ENCODE measurements around the gene RAB34. TPM values are rescaled to one million over a fixed set of nuclear protein-coding genes. Genes with fewer than 3 reads are reported as not detected.

Gene RAB34
- total and polyA plus RNA-seq, 9 of the 15 experiments (the other 6 are each of a cell fraction or from before 2014, with no cell fraction given): 0.07 to 3.8 (median 0.46) TPM; not detected in 1

DNA sequence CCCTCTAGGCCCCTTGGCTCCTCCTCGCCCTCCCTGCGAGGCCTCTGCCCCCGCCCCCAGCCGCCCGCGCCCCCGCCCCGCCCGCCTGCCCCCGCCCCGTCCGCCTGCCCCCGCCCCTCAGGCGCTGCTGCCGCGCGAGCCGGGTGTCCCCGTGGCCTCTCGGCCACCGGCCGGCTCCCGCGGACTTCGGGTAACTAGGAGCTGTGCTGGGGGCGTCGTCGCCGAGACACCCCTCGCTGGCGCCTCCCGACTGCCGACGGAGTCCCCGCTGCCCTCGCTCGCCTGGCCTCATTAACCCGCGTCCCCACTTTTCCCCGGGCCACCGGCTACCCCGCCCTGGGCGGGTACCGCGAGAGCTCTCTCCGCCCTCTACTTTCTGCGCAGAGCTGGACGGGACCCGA, 8.6 kb upstream of the RAB34 start, which contains the start of gene TLCD1:
Gene TLCD1 (minus strand): TSS at position 8 of the 401 bp plus-strand sequence. CDS start 136 bp downstream, outside the sequence.
- CTCF ChIA-PET (ENCODE audit: low intra/inter-chr PET ratio): interaction anchor here (1.1 to 3.9 kb wide), 7 partner anchors 17 to 227 kb away, joined by 3 to 117 read pairs (median 14); partner anchors contain the start of genes DHRS13 and TRAF4
- H3K27me3 ChIP-seq (ENCODE audit: control insufficient read depth in 2 of 2, insufficient read depth in 2 of 2, low read length in 2 of 2): no peaks in the 10 kb centered on the region
- FAIRE-seq (no peak), ATAC-seq (peak; percentile 57), DNase-seq (ENCODE audit: extremely low read depth in 1 of 4, low spot score in 3 of 4) (peak in 2 of 4 experiments; percentile 87 to 94)
- H3K9me1 ChIP-seq (ENCODE audit: control insufficient read depth, insufficient read depth, low read length): no peaks in the 10 kb centered on the region
- H3K36me3 ChIP-seq (ENCODE audit: control insufficient read depth, insufficient read depth, low read length): peaks cover 44% of the 10 kb centered on the region
- H3K4me2 ChIP-seq (ENCODE audit: insufficient read depth, low read length): peak within 1 kb of the TSS; percentile 100
- no TSS peak for BruUV-seq (replicated peaks)
- intact Hi-C loops (cut with micrococcal nuclease) (loop anchor here (2.0 to 10.0 kb wide), 7 partner anchors 86 to 389 kb away; partner anchors contain the start of genes DHRS13 and SPAG5), in situ Hi-C loops (cut with MboI) (no loop called here)
- no peaks in the 10 kb centered on the region for H3K9me3 ChIP-seq (replicated peaks; ENCODE audit: control insufficient read depth, insufficient read depth, low read depth, low read length)
- POLR2A ChIA-PET: interaction anchor here (0.5 to 11.1 kb wide), 32 partner anchors 9 to 568 kb away, joined by 3 to 367 read pairs (median 4); partner anchors contain the start of genes DHRS13, NUFIP2, PHF12 and PROCA1
- peak within 1 kb of the TSS; percentile 83 for H3K4me3 ChIP-seq
- peak within 1 kb of the TSS; percentile 95 for H2AFZ ChIP-seq (ENCODE audit: low read depth, low read length)
- peaks cover 58% of the 10 kb centered on the region for H3K79me2 ChIP-seq (ENCODE audit: control insufficient read depth, insufficient read depth, low read length)
- peak within 1 kb of the TSS; percentile 97 for H3K27ac ChIP-seq (ENCODE audit: extremely low read depth, low read depth, low read length)
- peaks cover 37% of the 10 kb centered on the region for H4K20me1 ChIP-seq (replicated peaks; ENCODE audit: control insufficient read depth, insufficient read depth, low read length)
- H3K9ac ChIP-seq (ENCODE audit: insufficient read depth in 1 of 2, low read depth in 2 of 2, low read length in 2 of 2): peak within 1 kb of the TSS; percentile 97 to 100
- H3K4me1 ChIP-seq (replicated peaks in 1 of 2; ENCODE audit: control insufficient read depth in 2 of 2, insufficient read depth in 2 of 2, low read length in 2 of 2): peaks cover 52 to 66% of the 10 kb centered on the region in 2 experiments
- WGBS (ENCODE audit: insufficient coverage, low coverage, missing lambda C conversion rate): under 1% methylated on average over 36 of the region's 49 CpGs
- TF ChIP-seq ZNF224 (CRISPR knock-in tag; IDR thresholded peaks at IDR 0.05) (no peak), HDAC6 (IDR thresholded peaks at IDR 0.05; ENCODE audit: low read depth, low read length) (no peak), KDM2B (CRISPR knock-in tag; IDR thresholded peaks at IDR 0.05) (no peak), ZNF165 (CRISPR knock-in tag; IDR thresholded peaks at IDR 0.05; ENCODE audit: borderline replicate concordance) (no peak), FOSL1 (tag; conservative IDR thresholded peaks at IDR 0.05) (no peak), NCOA4 (IDR thresholded peaks at IDR 0.05; ENCODE audit: partially characterized antibody) (no peak), BRF1 (IDR thresholded peaks at IDR 0.05; ENCODE audit: borderline replicate concordance, extremely low read depth, insufficient read length) (no peak), PHF8 (IDR thresholded peaks at IDR 0.05; ENCODE audit: borderline replicate concordance, low read length) (peak; percentile 58; the same call in 1 of the 2 replicates), GABPA (tag; conservative IDR thresholded peaks at IDR 0.05; ENCODE audit: low read depth) (no peak), GABPB1 (CRISPR knock-in tag; IDR thresholded peaks at IDR 0.05) (0 out of 2 replicates have a peak, but pooled peaks have one; percentile 10), SAP30 (IDR thresholded peaks at IDR 0.05; ENCODE audit: borderline replicate concordance, insufficient read depth, low read depth, low read length, poor library complexity, severe bottlenecking) (no peak), RBBP5 (IDR thresholded peaks at IDR 0.05; ENCODE audit: borderline replicate concordance, insufficient read depth, low read length, poor library complexity, severe bottlenecking) (peak; percentile 13), CREB1 (IDR thresholded peaks at IDR 0.05) (no peak), CREB1 (CRISPR knock-in tag; IDR thresholded peaks at IDR 0.05) (0 out of 2 replicates have a peak, but pooled peaks have one; percentile 18), ELF4 (CRISPR knock-in tag; IDR thresholded peaks at IDR 0.05) (no peak), FOXP1 (CRISPR knock-in tag; IDR thresholded peaks at IDR 0.05) (no peak)
- TF ChIP-seq, protein P1, sequence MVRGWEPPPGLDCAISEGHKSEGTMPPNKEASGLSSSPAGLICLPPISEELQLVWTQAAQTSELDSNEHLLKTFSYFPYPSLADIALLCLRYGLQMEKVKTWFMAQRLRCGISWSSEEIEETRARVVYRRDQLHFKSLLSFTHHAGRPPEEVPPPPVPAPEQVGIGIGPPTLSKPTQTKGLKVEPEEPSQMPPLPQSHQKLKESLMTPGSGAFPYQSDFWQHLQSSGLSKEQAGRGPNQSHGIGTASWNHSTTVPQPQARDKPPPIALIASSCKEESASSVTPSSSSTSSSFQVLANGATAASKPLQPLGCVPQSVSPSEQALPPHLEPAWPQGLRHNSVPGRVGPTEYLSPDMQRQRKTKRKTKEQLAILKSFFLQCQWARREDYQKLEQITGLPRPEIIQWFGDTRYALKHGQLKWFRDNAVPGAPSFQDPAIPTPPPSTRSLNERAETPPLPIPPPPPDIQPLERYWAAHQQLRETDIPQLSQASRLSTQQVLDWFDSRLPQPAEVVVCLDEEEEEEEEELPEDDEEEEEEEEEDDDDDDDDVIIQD (CRISPR knock-in tag; IDR thresholded peaks at IDR 0.05): no peak
- TF ChIP-seq, protein P2, sequence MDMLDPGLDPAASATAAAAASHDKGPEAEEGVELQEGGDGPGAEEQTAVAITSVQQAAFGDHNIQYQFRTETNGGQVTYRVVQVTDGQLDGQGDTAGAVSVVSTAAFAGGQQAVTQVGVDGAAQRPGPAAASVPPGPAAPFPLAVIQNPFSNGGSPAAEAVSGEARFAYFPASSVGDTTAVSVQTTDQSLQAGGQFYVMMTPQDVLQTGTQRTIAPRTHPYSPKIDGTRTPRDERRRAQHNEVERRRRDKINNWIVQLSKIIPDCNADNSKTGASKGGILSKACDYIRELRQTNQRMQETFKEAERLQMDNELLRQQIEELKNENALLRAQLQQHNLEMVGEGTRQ (CRISPR knock-in tag; IDR thresholded peaks at IDR 0.05): no peak
- TF ChIP-seq, protein P3, sequence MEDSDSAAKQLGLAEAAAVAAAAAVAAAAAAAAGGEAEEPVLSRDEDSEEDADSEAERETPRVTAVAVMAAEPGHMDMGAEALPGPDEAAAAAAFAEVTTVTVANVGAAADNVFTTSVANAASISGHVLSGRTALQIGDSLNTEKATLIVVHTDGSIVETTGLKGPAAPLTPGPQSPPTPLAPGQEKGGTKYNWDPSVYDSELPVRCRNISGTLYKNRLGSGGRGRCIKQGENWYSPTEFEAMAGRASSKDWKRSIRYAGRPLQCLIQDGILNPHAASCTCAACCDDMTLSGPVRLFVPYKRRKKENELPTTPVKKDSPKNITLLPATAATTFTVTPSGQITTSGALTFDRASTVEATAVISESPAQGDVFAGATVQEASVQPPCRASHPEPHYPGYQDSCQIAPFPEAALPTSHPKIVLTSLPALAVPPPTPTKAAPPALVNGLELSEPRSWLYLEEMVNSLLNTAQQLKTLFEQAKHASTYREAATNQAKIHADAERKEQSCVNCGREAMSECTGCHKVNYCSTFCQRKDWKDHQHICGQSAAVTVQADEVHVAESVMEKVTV (CRISPR knock-in tag; IDR thresholded peaks at IDR 0.05): no peak
